DOHH2 (cell line): ENCODE data around the gene TSC22D3.

Source experiments
- CTCF ChIP-seq: fragments of 200-600 bp; sonication (generic); IDR thresholded peaks from one replicate; pipeline ENCODE4 v1.5.1; 2014; ENCODE audit warnings: antibody characterized with exemption, mild to moderate bottlenecking, low read depth, low read length; ENCODE audit not compliant: poor library complexity, severe bottlenecking
- EZH2phosphoT487 ChIP-seq: fragments of 200-600 bp; sonication (generic); IDR thresholded peaks from 2 replicates; pipeline ENCODE4 v1.6.1; 2017; ENCODE audit warnings: borderline replicate concordance, mild to moderate bottlenecking, antibody characterized with exemption, low read length, moderate library complexity, mixed read lengths

- no peak for TF ChIP-seq CTCF
- TF ChIP-seq EZH2phosphoT487: no peak
These were observed 106.3 kb downstream of the TSC22D3 start for GRCh38 chrX:107669261-107669660.
